Ovary (tissue), 3 donors: ENCODE data around the gene SMC1B.
A peak's percentile ranks its signal among the peaks of the same experiment; 100 is the strongest.

Experiments
- POLR2A ChIP-seq: fragments of 450-650 bp; IDR thresholded peaks from one replicate; pipeline ENCODE4 v1.6.1; 2017; ENCODE audit warnings: antibody characterized with exemption, mild to moderate bottlenecking, moderate library complexity
- TF ChIP-seq, protein P1 (sequence below), 3 donors: fragments of 450-650 bp in 2 of 3; fragments of 200-600 bp in 1 of 3; IDR thresholded peaks; one replicate each; pipeline versions ENCODE4 v1.5.1 to v1.8.0; 2016 to 2022; ENCODE audit warnings: antibody characterized with exemption in 3 of 3, mild to moderate bottlenecking in 1 of 3
- donor health status: DM: no; HTN: no; CAD: no.

DNA sequence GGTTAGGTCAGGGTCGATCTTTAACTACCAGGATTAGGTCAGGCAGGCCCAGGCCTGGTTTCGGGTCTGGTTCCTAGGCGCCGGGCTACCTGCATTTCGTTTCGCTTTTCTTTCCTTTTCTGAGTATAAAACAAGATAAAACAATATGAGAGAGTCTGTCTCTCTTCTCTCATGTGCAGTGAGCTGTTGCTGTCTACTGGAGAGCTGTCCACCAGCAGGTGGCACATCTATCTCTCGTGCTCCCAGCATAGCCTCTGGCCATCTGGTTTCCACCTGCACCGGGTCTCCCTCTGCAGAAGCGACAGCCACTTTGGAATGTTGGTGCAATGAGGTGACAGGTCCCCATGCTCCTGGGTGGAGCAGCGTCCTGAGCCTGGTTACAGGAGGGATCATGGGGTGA, 27.7 kb upstream of the SMC1B start:
- TF ChIP-seq POLR2A, result peak; percentile 29
- TF ChIP-seq, protein P1, sequence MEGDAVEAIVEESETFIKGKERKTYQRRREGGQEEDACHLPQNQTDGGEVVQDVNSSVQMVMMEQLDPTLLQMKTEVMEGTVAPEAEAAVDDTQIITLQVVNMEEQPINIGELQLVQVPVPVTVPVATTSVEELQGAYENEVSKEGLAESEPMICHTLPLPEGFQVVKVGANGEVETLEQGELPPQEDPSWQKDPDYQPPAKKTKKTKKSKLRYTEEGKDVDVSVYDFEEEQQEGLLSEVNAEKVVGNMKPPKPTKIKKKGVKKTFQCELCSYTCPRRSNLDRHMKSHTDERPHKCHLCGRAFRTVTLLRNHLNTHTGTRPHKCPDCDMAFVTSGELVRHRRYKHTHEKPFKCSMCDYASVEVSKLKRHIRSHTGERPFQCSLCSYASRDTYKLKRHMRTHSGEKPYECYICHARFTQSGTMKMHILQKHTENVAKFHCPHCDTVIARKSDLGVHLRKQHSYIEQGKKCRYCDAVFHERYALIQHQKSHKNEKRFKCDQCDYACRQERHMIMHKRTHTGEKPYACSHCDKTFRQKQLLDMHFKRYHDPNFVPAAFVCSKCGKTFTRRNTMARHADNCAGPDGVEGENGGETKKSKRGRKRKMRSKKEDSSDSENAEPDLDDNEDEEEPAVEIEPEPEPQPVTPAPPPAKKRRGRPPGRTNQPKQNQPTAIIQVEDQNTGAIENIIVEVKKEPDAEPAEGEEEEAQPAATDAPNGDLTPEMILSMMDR (IDR thresholded peaks at IDR 0.05), result peak; percentile 48 to 82 (median 76)
